T1000 (cell line): ENCODE data around the gene DAW1.

ENCODE experiments used
- DNase-seq: peaks from one replicate; lab custom pipeline; 2025; ENCODE audit warnings: mixed read lengths; lab: John Stamatoyannopoulos, UW

Gene DAW1

DNA sequence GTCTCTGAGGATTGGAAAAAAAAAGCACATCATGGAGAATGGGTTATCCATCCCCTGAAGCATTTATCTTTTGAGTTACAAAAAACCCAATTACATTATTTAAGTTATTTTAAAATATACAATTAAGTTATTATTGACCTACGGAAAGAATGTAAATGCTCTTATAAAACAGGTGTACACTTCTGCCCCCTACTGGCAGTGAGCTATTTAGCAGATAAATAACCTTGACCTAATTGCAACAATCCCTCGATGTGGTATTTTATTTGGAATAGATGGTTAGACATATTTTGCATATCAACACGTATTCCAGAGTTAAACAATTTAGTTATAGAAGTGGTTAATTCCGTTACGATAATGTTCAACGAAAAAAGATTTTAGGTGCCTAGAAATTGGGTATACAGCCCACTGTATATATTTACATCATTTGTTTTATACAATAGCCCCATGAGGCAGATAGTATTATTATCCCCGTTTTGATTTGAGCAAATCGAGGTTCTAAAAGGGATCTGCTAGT, 9.1 kb upstream of the DAW1 start:
- DNase-seq = no peak

DNA sequence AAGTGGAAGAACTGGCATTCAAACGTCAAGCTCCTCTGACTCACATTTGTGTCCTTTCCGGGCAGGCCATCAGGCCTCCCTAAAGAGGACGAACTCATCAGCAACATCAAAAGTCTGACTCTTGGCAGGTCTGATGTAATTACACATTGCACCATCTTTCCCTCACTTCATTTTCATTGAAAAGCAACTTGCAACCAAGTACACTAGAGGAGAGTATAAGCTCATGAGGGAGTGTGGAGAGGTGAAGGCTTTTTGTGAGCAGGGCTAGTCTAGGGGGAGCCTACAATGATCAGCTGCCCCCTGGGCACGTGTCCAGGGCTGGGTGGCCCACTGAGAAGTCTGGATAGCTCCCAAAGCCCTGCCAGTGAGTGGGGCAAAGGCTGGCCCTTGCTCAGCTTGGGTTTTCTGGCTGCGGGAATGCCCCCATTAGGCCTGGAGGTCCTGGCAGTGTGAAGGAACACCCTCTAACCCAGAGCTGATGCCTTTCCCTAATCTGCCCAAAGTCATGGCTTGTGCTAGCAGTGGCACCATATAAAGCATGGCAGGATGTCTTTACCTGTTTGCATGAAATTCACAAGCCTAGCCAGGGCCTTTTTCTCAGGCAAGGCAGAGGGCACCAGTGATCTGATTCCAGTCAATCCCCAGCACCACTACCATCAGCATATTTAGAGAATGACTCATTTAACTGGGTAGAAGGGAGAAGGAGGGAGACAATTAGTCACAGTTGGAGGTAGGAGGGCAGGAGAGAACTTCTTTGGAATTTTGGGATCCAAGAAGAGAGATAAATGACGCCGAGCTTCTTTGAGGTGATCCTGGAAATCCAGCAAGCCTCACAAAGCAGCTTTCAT, 8.5 kb upstream of the DAW1 start:
- DNase-seq = peak; percentile 26

DNA sequence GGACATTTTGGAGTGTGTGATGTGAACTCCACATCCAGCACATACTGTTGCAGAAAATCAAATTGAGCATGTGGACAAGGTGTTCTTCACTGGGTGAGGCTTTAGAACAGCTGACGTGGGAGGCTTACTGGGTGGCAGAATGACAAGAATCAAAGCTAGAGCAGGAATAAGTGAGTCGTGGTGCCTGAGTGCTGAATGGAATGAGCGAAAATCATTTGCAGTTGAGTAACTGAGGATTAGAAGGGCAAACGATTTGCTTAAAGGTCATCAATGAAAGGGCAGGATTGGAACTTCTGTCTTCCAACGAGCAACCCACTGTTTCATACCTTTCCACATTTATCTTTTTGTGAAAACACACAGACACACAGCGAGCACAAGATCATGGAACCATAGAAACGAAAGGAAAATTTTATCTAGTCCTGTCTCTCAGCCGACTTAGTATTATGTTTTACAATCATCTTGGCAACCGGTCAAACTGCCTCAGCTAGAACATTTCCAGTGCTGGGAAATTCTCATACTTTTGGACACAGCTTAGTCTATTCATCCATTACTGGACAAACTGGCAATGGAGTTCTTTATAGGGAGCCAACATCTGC, 7.2 kb upstream of the DAW1 start:
- DNase-seq = no peak

DNA sequence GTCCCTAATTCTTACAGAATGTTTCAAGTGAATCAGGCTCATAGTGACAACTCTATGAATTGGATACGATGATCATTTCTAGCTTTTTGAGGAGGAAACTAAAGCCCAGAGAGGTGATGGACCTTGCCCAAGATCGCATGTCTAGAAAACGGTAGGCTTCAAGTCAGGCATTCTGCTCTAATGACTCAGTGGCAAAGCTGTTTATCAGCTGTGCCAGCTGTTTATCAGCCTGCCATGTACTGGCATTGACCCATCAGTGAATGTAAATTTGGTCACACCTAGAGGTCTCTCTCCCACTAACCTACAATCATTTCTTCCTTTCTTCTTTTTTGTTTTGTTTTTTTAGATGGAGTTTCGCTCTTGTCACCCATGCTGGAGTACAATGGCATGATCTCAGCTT, 6.1 kb upstream of the DAW1 start:
- no peak for DNase-seq

DNA sequence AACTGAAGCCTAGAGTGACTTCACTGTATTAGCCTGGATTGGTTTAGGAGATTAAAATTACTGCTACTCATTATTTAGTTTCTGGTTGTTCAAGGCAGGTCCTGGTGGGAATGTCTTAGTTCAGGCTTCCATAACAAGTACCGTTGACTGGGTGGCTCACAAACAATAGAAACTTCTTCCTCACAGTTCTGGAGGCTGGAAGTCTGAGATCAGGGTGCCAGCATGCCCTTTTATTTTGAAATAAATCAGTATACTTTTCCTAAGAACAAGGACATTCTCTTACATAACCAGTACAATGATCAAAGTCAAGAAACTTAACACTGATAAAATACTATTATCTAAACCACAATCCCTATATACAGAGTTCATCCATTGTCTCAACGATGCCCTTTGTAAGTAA, 4.0 kb upstream of the DAW1 start:
- no peak for DNase-seq

DNA sequence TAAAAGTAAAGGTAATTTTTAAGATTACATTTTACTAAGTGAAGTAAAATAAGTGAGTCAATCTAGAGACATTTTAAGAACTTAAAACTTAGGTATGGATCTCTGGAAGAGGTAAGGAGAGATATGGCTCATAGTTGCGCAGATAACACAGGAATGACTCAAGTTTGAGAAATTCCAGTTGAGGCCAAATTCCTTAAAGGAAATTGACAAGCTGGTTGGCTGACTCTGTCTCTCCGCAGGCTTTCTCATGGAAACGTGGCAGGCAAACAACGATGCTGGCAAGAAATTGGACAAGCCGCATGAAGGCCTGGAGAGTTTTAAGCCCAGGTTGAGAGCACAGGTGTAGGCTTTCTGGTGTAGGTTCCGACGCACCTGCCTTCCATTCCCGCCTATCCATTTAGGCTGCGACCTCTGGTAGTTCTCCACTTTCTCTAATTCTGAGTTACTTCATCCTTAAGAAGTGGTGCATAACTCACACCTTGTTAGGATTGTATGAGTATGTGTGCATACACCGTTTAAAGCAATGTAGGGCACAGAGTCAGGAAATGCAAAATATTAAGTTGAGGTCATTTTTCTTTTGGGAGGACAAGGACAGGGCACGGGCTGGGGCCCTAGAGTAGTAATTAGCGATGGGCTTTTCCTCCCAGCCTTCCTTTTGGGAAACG, 589 bp upstream of the DAW1 start:
- no peak for DNase-seq

DNA sequence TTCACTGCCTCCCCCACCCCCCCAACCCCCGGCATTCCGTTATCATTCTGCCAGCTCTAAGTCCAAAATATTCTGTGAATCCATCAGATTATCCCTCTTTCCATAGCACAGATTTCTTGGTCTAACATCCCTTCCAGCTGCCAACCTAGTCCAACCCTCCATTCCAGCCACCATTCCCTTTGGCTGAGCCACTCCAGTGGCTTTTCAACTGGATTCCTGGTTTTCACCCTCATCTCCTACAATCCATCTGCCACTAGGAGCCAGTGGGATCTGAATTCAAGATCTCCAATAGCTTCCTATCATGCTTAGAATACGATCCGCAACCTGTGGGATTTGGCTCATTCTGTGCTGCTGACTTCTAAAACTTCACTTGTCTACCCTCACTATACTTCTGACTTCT, 1.2 kb downstream of the DAW1 start:
- no peak for DNase-seq

DNA sequence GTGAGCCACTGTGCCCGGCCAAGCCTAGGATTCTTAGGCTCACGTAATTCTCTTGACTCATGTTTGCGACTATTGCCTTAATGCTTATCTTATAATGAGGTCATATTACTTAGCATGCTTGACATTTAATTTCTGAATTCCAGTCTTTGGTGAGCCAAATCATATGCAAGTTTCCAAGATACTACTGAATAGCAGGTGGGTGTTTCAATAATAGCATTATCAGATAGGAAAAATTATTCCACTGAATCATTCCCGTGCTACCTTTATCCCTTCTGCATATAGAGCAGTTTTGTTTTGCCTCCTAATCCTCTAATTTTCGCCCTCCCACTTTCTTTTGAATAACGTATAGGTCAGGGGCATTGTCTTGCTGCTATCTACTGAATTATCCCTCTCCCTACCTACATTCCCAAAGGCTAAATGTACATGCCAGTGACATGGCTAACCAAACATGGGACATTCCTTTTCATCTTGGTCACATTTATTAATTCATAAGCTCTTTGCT, 4.9 kb downstream of the DAW1 start:
- no peak for DNase-seq

DNA sequence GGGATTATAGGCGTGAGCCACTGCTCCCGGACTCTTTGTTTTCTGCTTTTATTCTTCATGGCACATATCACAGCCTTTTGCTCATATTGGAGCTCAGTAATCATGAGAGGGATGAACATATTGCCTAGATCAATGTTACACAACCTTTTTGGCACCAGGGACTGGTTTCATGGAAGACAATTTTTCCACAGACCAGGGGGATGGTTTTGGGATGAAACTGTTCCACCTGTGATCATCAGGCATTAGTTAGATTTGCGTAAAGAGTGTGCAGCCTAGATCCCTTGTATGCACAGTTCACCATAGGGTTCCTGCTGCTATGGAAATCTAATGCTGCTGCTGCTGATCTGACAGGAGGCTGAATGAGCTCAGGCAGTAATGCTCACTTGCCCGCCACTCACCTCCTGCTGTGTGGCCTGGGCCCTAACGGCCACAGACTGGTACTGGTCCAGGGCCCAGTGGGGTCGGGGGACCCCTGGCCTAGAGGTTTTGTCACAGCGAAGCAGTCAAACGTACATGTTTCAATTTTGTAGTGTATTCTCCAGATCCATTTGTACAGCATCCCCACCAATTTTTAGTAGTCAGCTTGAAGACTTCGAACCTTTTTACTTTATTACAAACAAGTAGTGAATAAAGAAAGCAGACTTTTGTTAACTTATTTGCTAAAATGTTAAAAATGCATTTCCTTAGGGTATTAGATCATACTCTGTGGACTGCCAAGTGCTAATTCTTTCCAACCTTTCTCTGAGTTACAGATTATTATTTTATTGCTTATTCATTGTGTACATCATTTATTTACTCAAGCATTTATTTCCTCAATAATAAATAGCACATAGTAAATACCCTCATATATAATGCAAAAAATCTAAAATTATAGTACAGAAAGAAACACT, 6.2 kb downstream of the DAW1 start:
- DNase-seq = no peak

DNA sequence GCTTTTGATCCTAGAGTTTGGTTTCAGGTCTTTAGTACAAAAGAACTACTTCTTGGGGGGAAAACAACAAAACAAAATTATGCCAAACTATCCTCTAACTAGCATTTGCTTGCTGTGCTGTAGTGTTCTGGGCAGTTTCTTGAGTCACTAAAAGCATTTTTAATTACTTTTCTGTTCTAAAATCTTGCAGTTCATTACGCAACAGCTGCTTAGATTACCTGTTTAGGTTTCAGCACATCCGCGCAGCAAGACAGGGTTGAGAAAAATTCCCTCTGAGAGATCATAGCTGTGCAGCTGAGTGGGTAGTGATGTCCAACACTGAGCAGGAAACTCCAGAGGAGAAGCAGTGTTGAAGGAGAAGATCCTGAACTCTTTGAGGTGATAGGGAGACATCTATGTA, 9.0 kb downstream of the DAW1 start:
- DNase-seq = no peak

DNA sequence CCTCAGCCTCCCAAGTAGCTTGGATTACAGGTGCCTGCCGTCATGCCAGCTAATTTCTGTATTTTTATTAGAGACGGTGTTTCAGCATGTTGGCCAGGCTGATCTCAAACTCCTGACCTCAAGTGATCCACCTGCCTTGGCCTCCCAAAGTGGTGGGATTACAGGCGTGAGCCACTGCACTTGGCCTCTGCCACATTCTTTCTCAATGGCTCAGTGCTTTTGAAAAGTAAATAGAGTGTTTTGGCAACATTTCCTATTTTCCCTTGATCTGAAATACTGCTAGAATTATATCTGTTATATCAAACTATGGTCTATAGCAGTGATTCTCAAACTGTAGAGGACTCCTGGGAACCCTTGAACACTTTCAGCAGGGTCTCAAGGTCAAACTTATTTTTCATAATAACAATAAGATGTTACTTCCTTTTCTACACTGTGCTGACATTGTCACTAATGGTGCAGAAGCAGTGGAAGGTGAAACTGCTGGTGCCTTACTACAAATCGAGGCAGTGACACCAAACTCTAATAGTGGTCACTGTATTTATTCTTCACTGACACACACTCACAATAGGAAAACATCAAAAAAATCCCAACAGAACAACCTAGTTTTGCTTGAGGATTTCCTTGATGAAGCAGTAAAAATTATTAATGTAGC, 10.6 kb downstream of the DAW1 start:
- no peak for DNase-seq

DNA sequence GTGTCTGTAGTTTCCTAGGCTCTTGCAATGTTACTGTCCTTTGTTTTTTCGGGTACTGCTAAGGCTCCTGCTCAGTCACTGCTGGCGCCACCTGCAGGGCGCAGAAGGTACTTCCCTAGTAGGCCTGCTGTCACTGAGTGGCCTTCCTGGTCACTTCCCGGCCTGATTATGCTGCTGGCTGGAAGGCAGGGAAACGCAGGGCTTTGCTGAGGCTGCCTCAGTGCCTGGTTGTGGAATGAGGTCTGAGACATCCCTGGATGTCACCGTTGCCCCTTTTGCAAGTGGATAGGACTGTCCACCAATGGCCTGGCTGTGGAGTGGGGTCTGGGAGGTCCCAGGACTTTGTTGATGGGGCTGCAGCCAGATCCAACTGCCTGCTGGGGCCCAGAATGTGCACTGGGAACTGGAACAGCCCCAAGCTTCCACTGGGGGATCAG, 13.1 kb downstream of the DAW1 start:
- DNase-seq = peak; percentile 48

DNA sequence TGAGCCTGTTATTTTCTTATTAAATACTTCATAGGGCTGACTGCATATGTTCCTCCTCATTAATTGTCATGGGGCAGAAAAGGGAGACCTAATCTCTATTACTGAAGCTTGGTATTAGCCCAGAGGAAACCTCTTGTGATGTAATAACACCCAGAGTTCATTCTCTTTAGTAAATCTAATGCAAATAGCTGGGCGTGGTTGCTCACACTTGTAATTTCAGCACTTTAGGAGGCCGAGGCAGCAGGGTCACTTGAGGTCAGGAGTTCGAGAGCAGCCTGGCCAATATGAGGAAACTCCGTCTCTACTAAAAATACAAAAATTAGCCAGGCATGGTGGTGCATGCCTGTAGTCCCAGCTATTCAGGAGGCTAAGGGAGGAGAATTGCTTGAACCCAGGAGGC, 14.7 kb downstream of the DAW1 start:
- DNase-seq = no peak

DNA sequence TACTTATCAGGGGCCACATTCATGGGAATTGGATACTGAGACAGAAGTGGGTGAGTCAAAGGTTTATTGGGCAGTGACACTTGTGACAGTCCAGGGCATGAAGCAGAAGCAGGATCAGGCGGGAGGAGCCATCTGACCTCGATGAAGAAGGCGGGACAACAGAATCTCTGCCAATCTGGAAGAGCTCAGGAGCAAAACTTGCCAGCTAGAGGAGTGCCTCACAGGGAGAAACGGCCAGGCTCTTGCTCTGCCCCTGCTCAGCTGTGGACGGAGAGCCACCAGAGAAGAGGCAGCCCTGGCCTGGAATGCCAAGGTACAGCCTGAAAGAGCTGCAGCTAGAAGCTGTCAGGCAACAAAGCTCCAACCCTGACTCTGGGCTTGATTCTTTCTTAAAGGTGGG, 16.9 kb downstream of the DAW1 start:
- no peak for DNase-seq

DNA sequence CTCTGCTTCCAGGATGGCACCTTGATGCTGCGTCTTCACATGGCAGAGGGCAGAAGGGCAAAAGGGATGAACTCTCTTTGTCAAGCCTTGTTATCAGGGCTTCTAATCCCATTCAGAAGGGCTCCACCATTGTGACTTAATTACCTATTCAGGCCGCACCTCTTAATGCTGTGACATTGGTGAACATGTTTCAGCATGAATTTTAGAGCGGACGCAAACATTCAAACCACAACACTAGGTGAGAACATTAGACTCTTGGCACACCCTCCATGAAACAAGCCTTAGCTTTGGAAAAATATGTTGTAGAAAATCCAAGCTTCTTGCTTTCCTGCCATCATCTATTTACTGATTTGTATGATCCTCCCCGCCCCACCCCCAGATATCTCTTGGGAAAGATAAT, 17.9 kb downstream of the DAW1 start:
- no peak for DNase-seq

DNA sequence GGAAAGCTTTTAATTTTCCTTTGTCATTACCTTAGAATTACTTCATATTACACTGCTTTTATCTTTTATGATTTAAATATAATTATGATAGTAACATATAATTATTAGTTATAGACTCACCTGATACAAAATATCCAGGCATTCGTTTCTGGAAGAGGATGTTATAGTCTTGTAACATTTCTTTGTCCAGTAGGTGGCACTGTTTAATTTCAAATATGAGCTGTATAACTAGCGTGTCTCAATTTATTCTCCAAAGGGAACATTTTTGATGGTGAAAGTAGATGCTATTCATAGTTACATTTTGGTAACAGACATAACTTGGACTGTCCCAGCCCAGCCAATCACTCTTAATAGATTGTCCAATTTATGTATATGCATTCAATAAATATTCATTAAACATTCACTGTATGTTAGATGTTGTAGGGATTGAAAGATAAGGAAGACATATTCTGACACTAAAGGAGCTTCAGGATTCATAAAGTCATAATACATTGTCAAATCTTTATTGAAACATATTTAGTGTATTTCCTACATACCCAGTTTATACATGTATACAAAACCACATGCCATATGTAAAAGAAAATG, 19.2 kb downstream of the DAW1 start:
- DNase-seq = no peak

DNA sequence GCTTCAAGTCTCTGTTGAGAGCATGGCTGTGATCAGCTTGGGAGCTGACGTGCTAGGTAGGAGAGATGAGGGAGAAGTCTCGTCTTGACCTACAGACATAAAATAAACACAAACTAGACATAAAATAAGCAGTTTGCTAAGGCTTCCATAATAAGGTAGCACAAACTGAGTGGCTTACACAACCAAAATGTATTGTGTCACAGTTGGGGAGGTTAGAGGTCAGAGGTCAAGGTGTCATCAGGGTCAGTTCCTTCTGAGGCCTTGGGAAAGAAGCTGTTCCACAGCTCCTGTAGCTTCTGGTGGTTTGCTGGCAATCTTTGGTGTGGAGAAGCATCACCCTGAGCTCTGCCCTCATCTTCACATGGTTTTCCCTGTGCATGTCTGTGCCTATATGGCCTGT, 20.2 kb downstream of the DAW1 start:
- no peak for DNase-seq

DNA sequence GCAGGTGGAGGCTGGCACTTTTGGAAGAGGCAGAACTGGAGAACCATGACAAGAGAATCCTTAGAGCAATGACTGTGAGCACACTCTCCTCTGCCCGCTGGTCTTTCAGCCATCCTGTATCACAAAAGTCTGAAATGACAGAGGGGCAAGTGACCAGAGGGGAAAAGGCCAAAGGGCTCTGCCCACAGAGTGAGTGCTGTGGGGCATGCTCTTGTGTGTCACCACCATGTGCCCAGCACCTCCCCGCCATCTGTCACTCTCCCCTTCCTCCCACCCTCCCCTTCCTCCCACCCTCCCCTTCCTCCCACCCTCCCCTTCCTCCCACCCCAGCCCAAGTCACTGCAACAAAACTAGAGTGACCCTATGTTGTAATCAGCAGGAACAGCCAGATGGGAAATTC, 31.9 kb downstream of the DAW1 start:
- DNase-seq = no peak

DNA sequence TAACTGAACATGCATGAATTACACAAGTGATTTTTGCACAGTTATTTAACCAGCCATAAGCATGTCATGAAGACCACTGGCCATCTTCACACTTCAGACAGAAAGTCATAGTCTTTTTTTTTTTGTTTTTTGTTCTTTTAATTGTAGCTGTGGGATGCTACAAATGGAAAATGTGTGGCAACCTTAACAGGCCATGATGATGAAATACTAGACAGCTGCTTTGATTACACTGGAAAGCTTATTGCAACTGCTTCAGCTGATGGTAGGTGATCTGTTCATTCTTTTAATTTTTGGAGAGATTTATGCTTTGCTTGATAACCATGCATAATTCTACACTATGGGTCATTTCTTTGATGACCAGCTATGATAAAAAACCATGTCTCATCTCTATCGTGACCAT, 35.6 kb downstream of the DAW1 start:
- DNase-seq = no peak

DNA sequence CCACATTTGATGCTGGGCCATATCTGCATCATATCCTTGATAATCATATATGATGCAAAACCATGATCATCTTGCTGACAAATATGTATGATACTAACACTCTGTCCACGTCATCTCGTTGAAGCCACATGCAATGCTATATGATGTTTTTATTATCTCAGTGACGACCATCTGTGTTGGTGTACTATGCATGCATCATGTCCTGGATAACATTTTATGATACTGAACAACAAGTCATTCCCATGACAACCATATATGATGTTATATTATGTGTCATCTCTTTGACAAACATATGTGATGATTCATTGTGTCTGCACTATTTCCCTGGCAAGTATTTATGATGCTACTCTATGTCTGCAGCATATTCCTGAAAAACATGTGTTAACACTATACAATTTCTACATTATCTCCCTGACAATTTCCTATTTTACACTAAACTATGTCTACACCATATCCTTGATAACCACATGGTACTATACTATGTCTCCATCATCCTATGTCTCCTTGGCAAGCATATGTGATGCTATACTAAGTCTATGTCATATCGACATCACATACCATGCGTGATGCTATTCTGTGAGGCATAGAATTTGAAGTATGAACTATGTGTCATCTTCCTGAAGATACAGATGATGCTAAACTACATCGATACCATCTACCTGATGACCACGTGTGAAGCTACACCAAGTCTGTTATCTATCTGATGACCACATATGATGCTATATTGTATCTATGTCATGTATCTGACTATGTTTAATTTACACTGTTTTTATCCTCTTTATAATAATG, 37.0 kb downstream of the DAW1 start:
- no peak for DNase-seq
